GM12875 (cell line): Measurements from ENCODE around the gene SKIL.

Experiments
- H3K4me3 ChIP-seq: one replicate; pipeline ENCODE4 v1.5.1; 2011; ENCODE audit warnings: low read depth, low read length, control low read depth
- TF ChIP-seq, protein P1 (sequence below): IDR thresholded peaks from 2 replicates; pipeline ENCODE4 v1.5.1; 2011; ENCODE audit warnings: low read depth, mild to moderate bottlenecking, control low read depth, inconsistent platforms, low read length, moderate library complexity, borderline replicate concordance; ENCODE audit not compliant: insufficient read depth

Gene SKIL

DNA sequence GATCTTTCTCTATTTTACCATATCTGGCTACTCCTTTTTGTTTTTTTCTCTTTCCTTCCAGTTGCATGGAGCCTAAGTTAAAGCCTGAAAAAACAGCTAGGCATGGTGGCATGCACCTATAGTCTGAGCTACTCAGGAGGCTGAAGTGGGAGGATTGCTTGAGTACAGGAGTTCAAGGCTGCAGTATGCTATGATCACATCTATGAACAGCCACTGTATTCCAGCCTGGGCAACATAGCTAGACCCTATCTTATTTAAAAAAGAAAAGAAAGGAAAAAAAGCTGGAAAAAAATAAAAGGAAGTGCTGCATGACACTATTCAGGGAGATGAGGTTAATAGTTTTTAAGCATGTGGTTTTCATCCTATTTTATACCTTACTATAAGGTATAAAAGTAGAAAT is 4.0 kb upstream of the SKIL start:
- no peak overlapping the region for H3K4me3 ChIP-seq
- TF ChIP-seq, protein P1, sequence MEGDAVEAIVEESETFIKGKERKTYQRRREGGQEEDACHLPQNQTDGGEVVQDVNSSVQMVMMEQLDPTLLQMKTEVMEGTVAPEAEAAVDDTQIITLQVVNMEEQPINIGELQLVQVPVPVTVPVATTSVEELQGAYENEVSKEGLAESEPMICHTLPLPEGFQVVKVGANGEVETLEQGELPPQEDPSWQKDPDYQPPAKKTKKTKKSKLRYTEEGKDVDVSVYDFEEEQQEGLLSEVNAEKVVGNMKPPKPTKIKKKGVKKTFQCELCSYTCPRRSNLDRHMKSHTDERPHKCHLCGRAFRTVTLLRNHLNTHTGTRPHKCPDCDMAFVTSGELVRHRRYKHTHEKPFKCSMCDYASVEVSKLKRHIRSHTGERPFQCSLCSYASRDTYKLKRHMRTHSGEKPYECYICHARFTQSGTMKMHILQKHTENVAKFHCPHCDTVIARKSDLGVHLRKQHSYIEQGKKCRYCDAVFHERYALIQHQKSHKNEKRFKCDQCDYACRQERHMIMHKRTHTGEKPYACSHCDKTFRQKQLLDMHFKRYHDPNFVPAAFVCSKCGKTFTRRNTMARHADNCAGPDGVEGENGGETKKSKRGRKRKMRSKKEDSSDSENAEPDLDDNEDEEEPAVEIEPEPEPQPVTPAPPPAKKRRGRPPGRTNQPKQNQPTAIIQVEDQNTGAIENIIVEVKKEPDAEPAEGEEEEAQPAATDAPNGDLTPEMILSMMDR: no peak

DNA sequence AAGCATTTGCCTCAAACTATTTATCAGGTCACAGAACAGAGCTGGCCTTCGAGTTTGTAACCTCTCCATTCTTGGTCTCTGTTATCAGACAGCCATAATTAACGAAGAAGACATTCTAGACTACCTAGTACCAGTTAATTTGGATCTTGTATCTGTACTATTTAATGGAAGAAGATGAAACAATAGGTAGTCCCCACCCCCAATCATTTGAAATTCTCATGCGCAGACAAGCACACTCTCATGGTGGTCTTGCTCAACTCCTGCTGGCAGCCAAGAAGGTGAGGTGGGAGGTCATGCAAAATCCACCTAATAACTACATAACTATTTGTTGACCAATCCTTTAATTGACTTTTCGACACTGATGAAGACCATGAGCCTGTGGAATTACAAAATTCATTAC is 2.8 kb upstream of the SKIL start:
- H3K4me3 ChIP-seq: no peak overlapping the region
- TF ChIP-seq, protein P1: no peak

DNA sequence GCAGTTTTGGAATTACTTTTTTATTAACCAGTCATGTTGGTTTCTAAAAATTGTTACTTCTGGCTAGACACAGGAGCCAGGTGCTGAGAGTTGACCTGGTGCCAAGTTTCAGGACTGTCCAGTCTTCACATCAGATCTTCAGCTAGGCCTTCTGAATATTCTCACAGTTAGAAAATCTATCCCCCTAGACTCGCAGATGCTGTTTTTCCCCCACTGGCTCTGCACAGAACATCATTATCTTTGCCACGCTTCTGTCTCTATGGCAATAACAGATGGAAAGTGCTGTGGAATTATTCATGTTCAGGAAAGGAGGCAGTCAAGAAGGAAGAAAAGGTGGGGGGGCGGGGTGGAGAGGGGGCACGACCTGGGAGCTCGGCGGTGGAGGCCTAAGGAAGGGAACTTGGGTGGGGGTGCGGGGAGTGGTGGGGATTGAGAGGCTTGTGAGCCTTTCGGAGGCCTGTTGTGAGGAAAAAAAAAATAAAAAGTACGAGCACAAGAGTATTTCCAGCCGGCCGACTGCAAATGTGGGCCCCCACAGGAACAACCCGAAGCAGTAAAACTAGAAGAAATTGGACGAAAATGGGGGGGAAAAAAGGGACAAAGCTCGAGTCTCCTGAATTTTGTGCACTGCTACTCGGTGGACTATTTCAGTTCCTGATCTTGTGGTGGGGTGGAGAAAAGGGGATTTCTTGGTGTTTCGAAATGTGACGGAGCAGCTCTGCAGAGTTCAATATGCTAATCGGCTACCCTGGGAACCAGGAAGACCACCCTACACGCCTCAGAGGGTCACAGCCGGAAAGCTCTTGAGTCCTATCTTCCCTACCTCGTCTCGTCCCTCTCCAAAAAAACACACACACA is 1.5 kb upstream of the SKIL start:
- peak overlapping the region; percentile 52 for H3K4me3 ChIP-seq
- TF ChIP-seq, protein P1: no peak

DNA sequence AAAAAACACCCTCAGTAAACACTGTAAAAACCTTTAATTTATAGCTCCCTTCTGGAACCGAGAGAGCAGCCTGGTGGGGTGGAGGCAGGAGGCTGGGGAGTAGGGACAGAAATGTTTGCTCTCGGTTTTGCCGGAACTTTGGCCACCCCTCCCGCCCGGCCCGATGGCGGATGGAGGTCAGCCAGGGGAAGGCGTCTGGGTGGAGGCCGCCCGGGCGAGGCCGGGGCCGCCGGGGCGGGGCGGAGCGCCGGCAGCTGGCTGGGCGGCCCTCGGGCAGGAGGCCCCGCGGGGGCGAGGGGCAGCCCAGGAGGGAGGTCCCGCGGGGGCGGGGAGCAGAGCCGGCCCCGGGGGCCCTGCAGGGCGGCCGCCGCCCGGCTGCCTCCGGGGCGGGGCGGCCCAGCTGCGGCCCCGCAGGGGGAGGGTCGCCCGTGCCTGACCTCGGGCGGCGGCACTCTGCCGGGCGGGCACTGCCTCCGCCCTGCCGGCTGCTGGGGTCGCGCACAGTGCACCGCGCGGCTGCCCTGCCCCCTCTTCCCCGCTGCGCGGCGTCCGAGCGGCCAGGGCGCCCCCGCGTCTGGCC is 829 bp upstream of the SKIL start:
- TF ChIP-seq, protein P1: no peak
- peak overlapping the region; percentile 52 for H3K4me3 ChIP-seq

DNA sequence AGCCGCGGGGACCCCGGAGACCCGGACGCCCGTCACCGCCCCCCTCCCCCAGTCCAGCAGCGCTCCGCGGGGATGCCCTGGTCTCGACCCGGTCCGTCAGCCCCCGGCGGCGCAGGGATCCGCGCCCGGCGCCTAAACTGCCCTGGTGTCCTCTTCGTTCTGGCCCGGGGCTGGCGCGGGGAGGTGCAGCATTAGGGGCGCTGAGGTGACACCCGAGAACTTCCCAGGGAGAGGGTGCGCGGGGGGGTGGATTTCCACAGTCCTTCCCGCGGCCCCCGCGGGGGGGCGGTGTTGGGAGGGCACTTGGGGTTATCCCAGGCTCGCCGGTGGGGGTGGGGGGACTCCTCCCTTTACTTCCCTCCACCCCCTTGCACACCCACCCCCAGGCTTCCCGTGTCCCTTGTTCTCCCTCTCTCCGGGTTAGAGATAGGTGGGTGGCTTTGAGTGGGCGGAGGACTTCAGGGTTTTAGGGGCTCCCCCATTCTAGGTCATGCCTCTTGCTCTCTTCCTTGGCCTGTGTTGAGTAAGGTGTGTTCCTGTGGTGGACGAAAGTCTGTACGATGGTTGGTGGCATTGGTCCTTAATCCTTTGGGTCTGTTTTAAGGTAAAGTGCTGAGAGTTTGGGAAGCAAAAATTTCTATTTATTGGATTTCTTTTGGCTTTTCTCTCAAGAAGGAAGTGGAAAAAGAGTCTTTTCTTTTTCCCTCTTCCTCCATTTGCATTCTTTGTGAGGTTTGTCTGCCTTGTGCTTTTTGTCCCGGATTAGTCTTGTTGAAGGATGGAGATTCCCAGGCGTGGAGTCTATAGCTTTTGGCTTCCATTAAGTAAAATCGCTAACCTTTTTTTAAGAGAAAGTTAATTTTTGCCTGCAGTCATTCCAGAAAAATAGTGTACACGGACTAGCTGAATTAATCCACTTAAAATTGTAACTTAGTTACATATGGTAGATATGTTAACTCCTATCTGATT is 811 bp downstream of the SKIL start:
- TF ChIP-seq, protein P1: peak; percentile 71
- peak overlapping the region; percentile 86 for H3K4me3 ChIP-seq

DNA sequence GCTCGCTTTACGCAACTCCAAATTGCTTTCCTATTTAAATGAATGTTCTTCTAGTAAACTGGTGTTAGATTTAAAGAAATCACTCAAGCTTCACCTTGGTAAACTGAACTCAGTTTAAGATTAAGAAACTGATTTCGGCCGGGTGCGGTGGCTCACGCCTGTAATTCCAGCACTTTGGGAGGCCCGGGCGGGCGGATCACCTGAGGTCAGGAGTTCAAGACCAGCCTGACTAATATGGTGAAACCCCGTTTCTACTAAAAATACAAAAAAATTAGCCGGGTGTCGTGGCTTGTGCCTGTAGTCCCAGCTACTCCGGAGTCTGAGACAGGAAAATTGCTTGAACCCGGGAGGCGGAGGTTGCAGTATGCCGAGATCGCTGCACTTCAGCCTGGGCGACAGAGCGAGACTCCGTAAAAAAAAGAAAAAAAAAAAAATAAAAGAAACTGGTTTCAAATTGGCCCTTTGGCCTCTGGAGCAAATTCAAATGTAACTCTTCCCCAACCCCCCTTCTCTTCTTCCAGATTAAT is 1.7 kb downstream of the SKIL start:
- peak overlapping the region; percentile 86 for H3K4me3 ChIP-seq
- TF ChIP-seq, protein P1: no peak
